Fibroblast of skin of left quadriceps (primary cell): Measurements from ENCODE around the gene TGM4.

ENCODE experiments used
- DNase-seq, 2 experiments: peaks; one replicate each; pipeline ENCODE4 v3.0.0-alpha.2; 2013; ENCODE audit warnings: low read depth in 2 of 2

The TGM4 gene

DNA sequence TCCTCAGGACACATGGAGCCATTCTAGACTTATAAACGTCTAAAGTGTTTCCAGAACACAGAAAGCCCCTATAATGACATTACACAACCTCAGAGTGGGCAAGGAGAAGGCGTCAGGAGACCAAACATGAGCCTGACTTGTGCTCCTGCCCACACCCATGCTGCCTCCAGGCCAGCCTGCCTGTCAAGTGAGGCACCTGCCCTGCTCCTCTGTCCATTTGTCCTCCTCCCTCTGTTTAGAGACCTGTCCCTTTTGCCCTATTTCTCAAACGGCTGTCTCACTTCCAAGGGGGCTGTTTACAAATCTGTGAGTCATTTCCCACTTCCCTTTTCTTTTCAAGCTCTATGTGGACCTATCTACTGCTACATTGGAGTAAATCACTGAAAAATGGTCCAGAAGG, 80.6 kb downstream of the TGM4 start:
- no peak for DNase-seq

- no peak for DNase-seq
Measured at GRCh38 chr3:44955917-44956316, 81.5 kb downstream of the TGM4 start.

GRCh38 chr3:44957986-44958385, 83.6 kb downstream of the TGM4 start:
- no peak for DNase-seq

- no peak for DNase-seq
Measured at GRCh38 chr3:44958386-44958785, 84.0 kb downstream of the TGM4 start.

DNA sequence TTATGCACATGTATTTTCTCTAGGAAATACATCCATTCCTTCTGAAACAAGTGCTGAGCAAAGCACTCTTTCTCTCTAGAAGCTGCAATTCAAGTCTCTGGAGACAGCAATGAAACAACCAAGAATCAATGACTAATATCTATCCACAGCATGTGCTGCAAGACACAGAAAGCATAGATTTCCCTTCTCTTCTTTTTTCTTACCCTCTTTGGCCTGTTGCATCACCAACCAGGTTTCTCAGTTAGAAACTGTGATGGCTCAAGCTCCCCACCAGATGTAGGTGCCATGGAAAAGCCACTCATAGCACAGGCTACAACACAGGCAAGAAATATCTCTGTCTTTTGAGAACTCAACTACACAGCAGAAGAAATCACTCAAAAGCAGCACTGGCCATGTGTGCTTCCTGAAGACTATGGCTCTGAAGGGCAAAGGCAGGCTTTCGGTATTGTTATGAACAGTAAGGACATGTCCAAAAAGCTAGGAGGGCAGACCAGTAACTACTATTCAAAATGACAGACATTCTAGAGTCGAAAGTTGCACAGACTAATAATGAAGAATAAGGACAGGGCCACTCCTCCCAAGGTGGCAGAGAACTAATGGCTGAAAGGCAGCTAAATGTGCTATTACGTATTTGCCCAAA, 86.1 kb downstream of the TGM4 start:
- peak; percentile 8 to 10 for DNase-seq

DNA sequence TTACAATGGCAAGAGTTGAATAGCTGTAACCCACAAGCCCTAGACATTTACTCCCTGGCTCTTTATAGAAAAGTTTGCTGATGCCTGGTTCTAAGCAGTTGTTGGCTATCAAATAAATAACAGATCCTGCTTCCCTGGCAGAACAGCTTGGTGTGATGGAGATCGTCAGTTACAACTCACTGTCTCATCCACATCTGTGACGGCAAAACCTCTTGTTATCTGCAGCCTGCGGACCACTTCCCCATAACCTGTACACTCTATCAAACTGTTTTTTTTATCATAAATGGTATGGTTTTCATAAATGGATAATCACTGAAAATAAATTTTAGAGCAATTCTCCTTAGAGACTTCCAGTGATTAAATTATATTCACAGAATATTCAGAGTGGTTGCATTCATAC, 87.5 kb downstream of the TGM4 start:
- no peak for DNase-seq

- no peak for DNase-seq
Measured at GRCh38 chr3:44962621-44963393, 88.4 kb downstream of the TGM4 start.

DNA sequence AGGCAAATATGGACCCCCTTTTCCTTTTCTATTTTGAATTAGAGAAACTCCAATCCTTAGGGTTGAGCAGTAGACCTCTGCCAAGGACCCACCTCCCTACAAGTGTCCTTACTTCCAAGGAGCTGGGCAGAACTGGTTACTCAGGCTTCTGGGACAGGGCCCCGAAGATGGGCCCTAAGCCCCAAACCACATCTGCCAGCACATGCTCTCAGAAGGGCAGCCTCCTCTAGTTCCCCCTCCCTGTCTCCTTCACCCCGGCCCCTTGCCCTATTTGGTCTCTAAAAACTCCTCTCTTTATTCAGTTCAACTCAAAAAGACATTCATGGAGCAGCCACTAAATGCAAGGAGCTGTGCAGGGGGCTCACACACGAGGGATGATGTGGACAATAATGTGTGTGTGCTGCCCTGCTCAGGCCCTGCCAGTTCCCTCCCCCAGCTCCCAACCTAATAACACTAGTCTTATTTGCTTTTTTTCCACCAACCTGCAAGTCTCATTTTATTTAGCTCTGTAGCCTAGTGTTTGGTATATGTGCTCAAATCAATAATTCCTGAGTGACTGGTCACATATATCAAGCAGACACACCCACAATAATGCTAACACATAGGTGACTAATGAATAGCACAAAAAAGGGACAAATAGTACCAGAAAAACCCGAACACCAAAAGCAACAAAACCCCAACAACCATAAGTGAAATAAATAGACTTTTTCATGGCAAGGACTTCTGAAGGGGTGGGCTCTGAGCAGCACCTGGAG, 89.3 kb downstream of the TGM4 start:
- DNase-seq: no peak
